ENCODE results near the gene EIF2AK3.
"Not testable (repeated sequence)": the region's sequence is repeated elsewhere in the genome, so short reads cannot be mapped to it uniquely, and the experiment has no call there.

Gene EIF2AK3

DNA sequence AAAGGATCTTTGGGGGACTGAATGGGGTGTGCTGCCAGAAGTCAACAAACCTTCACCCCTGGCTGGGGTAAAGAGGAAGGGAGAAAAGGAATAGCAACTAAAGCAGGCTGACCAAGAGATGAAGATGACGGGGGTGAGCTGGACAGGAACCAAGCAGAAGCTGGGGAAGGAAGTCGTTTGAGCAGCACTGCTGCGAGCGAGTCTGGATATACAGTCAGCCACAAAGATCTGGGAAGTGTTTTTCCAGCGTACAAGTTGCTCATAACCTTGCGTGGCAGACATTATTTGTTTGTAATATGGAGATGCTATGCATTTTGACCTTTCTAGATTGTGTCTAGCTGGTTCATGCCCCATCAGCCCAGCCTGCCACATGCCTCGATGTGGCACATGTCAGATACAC lies 71.2 kb downstream of the EIF2AK3 start:
- FAIRE-seq (peak; percentile 33), DNase-seq (ENCODE audit: insufficient read length) (no peak)
- TF ChIP-seq POLR2AphosphoS5 (IDR thresholded peaks at IDR 0.05; ENCODE audit: low read depth, low read length) (no peak), TAF1 (IDR thresholded peaks at IDR 0.05; ENCODE audit: borderline replicate concordance, low read depth, low read length) (no peak), POLR2A (IDR thresholded peaks at IDR 0.05; ENCODE audit: low read depth, low read length) (no peak)

DNA sequence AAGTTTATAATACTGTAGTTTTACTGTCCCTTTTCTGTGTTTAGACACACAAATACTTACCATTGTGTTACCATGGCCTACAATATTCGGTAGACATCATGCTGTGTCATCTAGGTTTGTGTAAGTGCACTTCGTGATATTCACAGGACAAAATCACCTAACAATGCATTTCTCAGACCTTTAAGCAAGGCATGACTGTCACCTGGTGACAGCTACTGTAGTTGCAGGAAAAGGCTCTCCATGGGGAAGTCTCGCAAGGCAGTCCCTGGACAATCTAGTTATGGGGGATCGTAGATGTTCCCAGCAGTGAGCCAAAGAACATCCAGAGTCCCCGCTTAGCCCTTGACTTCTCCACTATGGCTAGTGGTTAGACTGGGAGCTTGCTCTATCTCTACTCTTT lies 73.1 kb downstream of the EIF2AK3 start:
- TF ChIP-seq POLR2A (IDR thresholded peaks at IDR 0.05; ENCODE audit: low read depth, low read length) = no peak
- no peak for TF ChIP-seq TAF1 (IDR thresholded peaks at IDR 0.05; ENCODE audit: borderline replicate concordance, low read depth, low read length)
- TF ChIP-seq POLR2AphosphoS5 (IDR thresholded peaks at IDR 0.05; ENCODE audit: low read depth, low read length) = no peak
- no peak for FAIRE-seq
- DNase-seq (ENCODE audit: insufficient read length) = no peak

DNA sequence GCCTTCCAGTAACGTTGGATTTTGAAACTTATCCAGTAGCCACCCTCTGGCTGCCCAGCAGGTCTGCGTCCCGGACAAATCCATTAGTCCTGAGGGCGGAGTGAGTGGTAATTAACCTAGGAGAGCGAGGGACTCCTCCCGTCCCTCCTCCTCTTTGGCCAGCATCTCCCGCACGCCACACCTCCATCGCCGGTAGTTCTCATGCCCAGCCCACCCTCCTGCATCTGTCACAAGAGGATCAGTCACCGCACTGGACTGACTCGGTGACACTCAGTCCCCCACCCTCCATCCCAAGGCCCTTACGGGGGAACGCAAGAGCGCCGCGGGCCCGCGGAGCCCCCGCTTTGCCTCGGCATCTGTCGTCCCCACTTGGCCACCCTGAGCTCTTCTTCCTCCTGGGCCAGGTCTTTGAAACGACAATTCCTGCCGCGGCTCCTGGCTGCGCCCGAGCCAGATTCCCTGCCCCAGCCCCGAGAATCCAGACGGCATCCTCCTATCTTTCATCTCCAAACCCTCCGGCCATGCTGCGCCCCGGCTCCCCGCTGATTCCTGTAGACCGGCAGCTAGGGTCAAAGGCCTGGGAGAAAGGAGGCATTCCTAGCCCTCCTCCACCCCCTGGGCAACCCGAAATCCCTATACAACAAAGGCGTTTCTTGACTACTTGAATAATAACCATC lies 77.5 kb downstream of the EIF2AK3 start:
- FAIRE-seq (no peak), DNase-seq (ENCODE audit: insufficient read length) (no peak)
- TF ChIP-seq POLR2AphosphoS5 (IDR thresholded peaks at IDR 0.05; ENCODE audit: low read depth, low read length) (no peak), POLR2A (IDR thresholded peaks at IDR 0.05; ENCODE audit: low read depth, low read length) (no peak), TAF1 (IDR thresholded peaks at IDR 0.05; ENCODE audit: borderline replicate concordance, low read depth, low read length) (no peak)

DNA sequence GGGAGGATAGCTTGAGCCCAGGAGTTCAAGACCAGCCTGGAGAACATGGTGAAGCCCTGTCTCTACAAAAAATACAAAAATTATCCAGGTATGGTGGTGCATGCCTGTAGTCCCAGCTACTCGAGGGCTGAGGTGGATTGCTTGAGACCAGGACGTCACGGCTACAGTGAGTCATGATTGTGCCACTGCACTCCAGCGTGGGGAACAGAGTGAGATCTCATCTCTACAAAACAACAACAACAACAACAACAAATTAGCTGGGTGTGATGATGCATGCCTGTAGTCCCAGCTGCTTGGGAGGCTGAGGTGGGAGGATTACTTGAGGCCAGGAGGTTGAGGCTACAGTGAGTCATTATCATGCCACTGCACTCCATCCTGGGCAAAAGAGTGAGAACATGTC lies 81.0 kb downstream of the EIF2AK3 start:
- DNase-seq (ENCODE audit: insufficient read length); FAIRE-seq: not testable (repeated sequence)

DNA sequence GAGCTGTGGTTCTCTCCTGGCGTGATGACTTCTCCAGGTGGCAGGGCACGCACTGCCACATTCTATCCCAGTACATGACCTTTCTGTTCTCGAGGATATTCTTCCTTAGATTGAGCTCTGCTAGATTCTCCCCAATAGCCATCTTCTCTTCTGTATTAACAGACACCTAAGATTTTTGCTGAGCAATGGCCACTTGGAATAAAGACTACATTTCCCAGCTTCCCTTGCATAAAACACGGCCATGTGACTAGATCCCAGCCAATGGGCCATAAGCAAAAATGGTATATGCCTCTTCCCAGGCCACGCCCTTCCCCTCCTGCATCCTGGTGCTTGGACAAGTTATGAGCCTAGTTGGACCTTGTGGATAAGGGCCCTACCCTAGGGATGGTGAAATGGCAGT lies 82.1 kb downstream of the EIF2AK3 start:
- no peak for TF ChIP-seq POLR2A (IDR thresholded peaks at IDR 0.05; ENCODE audit: low read depth, low read length)
- no peak for DNase-seq (ENCODE audit: insufficient read length)
- FAIRE-seq = no peak

DNA sequence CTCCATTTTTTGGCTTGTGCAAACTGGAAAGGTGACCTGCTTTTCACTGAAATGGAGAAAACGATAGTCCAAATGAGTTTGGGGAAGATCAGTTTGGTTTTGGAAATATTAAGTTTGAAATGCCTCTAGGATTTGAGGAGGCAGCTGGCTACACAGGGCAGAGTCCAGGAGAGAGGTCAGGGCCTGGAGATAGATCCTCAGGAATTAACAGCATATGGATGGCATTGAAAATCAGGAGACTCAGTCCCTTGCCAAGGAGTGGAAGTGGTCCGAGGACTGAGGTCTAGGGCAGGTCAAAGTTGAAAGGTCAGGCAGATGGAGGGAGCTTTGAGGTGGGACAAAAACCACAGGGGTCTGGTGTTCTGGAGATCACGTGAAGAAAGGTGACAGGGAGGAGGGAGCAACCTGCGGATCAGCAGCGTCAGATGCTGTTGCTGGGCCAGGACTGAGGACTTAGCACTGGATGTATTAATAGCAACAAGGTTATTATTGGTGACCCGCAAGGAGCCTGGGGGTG lies 83.7 kb downstream of the EIF2AK3 start:
- no peak for FAIRE-seq
- DNase-seq (ENCODE audit: insufficient read length) = no peak
- TF ChIP-seq POLR2AphosphoS5 (IDR thresholded peaks at IDR 0.05; ENCODE audit: low read depth, low read length) (no peak), TAF1 (IDR thresholded peaks at IDR 0.05; ENCODE audit: borderline replicate concordance, low read depth, low read length) (no peak), POLR2A (IDR thresholded peaks at IDR 0.05; ENCODE audit: low read depth, low read length) (no peak)

DNA sequence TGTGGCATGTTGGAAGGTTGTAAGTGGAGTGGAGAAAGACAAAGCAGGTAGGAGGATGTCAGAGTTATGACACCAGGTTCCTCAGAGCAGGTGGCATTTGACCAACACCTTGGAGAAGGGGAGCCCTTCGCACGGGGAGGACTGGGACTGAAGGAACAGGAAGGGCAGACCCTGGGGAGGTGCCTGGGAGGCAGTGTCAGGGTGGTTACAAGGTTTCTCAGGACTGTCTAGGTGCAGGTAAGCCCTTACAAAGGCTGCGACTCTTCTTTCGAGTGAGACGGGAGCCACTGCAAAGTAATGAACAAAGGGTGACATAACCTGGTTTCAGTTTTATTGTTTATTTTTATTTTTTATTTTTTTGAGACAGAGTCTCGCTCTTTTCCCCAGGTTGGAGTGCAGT lies 84.6 kb downstream of the EIF2AK3 start:
- no peak for DNase-seq (ENCODE audit: insufficient read length)
- no peak for TF ChIP-seq POLR2A (IDR thresholded peaks at IDR 0.05; ENCODE audit: low read depth, low read length)
- no peak for FAIRE-seq

DNA sequence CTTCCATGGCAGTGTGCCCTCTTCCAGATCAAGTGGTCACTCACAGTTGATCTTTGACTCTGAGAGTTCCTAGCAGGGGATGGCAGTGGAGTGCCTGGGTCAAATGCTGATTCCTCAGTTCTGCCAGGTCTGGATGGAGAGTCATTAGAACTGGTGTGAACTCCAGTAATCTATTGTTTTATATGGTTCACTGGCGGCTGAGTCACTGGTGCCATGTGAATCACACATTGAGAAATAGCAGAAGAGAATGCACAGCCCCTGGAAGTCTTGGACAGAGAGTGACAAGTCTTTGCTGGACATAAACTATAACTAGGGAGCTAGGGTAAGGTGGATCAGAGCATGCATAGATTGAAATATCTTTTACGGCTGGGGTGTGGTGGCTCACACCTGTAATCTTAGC lies 86.9 kb downstream of the EIF2AK3 start:
- FAIRE-seq (no peak), DNase-seq (ENCODE audit: insufficient read length) (no peak)
- TF ChIP-seq TAF1 (IDR thresholded peaks at IDR 0.05; ENCODE audit: borderline replicate concordance, low read depth, low read length) (no peak), POLR2AphosphoS5 (IDR thresholded peaks at IDR 0.05; ENCODE audit: low read depth, low read length) (no peak), POLR2A (IDR thresholded peaks at IDR 0.05; ENCODE audit: low read depth, low read length) (no peak)

DNA sequence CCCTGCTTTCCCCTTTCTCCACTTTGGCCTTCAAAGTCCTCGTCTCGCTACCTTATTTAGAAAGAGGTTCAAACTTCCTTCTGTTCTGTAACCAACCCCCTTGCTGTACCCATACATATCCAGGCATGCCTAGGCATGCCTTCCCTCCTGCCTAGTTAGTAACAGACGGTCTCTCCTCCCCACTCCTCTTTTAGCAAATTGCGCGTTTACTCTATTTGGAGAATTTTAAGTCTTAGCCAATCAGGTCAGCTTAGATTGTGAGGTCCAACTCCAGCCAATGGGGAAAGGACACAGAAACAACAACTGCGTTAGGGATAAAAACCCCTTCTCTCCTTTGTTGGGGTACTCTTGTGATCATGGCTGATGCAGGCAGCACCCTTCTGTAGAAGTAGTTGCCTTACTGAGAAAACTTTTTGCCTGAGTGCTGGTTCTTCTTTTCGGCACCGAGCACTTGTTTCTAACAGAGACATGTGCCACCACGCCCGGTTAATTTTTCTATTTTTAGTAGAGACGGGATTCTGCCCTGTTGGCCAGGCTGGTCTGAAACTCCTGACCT lies 88.8 kb downstream of the EIF2AK3 start:
- DNase-seq (ENCODE audit: insufficient read length) (no peak), FAIRE-seq (no peak)
- no peak for TF ChIP-seq POLR2AphosphoS5 (IDR thresholded peaks at IDR 0.05; ENCODE audit: low read depth, low read length)
- TF ChIP-seq TAF1 (IDR thresholded peaks at IDR 0.05; ENCODE audit: borderline replicate concordance, low read depth, low read length) = no peak
- no peak for TF ChIP-seq POLR2A (IDR thresholded peaks at IDR 0.05; ENCODE audit: low read depth, low read length)

DNA sequence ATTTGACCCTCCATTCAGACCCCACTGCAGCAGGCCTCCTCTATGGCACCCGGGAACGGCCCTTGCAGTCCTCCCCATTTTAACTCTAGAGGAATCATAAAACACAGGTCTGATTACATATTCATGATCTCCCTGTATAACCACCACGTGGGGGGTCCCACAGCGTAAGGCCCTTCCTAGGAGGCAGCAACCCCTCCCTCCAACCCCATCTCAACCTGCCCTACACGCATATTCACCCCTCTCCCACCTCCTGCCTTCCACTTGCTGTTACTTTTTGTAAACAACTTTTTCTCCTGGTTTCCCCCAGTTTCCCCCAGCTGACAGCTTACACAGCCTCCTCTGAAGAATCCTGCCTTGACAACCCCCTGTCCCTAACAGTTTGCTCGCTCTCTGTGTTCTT lies 89.6 kb downstream of the EIF2AK3 start:
- DNase-seq (ENCODE audit: insufficient read length) (no peak), FAIRE-seq (no peak)
- no peak for TF ChIP-seq TAF1 (IDR thresholded peaks at IDR 0.05; ENCODE audit: borderline replicate concordance, low read depth, low read length)
- TF ChIP-seq POLR2AphosphoS5 (IDR thresholded peaks at IDR 0.05; ENCODE audit: low read depth, low read length) = no peak
- TF ChIP-seq POLR2A (IDR thresholded peaks at IDR 0.05; ENCODE audit: low read depth, low read length) = no peak

DNA sequence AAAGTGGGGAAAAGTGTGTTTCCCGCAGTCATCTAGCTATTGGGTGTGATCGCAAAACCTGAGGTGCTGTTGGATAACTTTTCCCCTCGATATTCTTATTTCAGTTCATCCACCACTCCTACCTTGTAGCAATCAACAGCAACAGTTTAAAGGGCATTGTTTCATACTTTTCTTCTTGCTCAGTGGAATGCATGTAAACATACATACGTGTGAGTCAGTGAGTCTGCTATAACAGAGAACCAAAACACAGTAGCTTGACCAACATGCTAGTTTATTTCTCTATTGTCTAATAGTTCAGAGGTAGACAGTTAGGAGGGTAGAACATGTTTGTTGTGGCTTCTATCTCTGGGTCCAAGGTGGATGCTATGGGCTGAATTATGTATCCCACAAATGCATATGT lies 97.2 kb downstream of the EIF2AK3 start:
- TF ChIP-seq TAF1 (IDR thresholded peaks at IDR 0.05; ENCODE audit: borderline replicate concordance, low read depth, low read length) = no peak
- TF ChIP-seq POLR2A (IDR thresholded peaks at IDR 0.05; ENCODE audit: low read depth, low read length) = no peak
- TF ChIP-seq POLR2AphosphoS5 (IDR thresholded peaks at IDR 0.05; ENCODE audit: low read depth, low read length) = no peak
- DNase-seq (ENCODE audit: insufficient read length) (no peak), FAIRE-seq (no peak)

DNA sequence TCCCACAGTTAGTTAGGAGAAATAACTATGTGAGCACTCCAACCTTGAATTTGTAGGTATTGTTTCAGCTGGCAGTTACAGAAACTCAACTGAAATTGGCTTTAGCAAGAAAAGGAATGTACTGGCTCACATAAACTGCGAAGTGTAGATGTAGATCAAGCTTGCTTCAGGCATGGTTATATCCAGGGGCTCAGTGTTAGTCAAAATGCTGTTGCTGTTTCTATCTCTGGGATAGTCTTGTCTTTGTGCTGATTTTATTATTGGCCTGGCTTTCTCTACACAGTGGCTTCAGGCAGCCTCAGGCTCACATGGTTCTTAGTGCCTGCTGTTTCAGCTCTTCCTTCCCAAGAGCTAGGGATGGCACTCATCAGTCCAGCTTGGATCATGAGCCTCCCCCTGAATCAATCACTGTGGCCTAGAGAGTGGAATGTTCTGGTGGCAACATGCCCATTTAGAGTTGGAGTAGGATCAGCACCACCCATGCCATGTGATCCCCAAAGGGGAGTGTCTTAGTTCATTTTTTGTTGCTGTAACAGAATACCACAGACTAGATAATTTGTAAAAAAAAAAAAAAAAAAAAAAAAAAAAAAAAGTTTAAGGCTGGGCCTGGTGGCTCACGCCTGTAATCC lies 105.7 kb downstream of the EIF2AK3 start:
- DNase-seq (ENCODE audit: insufficient read length) (no peak), FAIRE-seq (no peak)
- TF ChIP-seq TAF1 (IDR thresholded peaks at IDR 0.05; ENCODE audit: borderline replicate concordance, low read depth, low read length) = no peak

All from GM12892 (cell line).